Choroid plexus epithelial cell (primary cell): Measurements from ENCODE around the gene SLC22A4.
A peak's percentile ranks its signal among the peaks of the same experiment; 100 is the strongest.

ENCODE experiments used
- DNase-seq: peaks from one replicate; pipeline ENCODE4 v3.0.0-alpha.2; 2010; ENCODE audit warnings: low read depth
- H3K4me3 ChIP-seq: 2 replicates; pipeline ENCODE4 v1.5.1; 2011; ENCODE audit warnings: low read depth, mild to moderate bottlenecking, control low read depth, low read length, moderate library complexity
- TF ChIP-seq, protein P1 (sequence below): conservative IDR thresholded peaks from 2 replicates; pipeline ENCODE4 v1.5.1; 2011; ENCODE audit warnings: low read depth, mild to moderate bottlenecking, control low read depth, inconsistent platforms, low read length, moderate library complexity

Gene SLC22A4

DNA sequence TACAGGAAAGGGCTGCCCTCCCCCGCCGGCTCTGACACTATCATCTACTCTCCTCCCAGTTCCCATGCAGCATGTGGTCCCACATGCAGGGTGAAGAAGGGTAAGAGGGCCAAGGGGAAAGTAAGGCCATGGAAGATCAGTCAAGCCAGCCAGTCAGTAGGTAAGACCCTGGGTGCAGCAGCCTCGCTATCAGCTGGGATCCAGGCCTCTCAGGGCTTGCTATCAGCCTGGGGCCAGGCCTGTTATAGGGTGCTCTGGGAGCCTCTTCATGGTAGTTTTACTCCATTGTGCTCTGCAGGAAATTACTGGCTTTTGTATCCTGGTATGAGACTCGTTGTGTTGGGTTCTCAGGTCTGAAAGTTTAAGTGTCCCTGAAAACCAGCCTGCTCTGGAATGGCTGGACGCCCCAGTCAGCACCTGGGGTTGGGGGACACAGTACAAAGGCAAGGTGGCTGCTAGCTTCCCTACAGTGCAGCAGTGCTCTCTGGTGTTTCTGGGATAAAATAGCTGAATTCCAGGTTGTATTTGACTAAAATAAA, 21.4 kb downstream of the SLC22A4 start:
- H3K4me3 ChIP-seq, result no peak overlapping the region
- DNase-seq, result no peak
- TF ChIP-seq, protein P1, sequence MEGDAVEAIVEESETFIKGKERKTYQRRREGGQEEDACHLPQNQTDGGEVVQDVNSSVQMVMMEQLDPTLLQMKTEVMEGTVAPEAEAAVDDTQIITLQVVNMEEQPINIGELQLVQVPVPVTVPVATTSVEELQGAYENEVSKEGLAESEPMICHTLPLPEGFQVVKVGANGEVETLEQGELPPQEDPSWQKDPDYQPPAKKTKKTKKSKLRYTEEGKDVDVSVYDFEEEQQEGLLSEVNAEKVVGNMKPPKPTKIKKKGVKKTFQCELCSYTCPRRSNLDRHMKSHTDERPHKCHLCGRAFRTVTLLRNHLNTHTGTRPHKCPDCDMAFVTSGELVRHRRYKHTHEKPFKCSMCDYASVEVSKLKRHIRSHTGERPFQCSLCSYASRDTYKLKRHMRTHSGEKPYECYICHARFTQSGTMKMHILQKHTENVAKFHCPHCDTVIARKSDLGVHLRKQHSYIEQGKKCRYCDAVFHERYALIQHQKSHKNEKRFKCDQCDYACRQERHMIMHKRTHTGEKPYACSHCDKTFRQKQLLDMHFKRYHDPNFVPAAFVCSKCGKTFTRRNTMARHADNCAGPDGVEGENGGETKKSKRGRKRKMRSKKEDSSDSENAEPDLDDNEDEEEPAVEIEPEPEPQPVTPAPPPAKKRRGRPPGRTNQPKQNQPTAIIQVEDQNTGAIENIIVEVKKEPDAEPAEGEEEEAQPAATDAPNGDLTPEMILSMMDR, result peak; percentile 10

DNA sequence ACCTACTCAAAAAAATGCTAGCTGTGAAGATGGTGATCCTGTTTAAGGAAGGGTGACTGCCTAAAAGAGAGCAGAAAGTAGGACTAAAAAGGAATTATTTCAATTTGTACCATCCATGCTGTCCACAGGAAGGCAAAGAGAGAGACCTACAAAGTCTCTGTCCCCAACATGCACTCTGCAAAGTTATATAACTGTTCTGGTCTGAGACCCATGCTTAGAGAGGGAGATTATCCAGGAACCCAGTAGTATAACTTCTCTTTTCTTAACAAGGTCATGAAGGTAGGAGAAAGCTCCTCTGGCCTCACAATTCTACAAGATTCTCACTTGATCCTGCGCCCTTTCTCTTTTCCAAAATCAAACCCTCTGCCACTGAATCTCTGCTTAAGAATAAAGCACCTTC, 25.8 kb downstream of the SLC22A4 start:
- TF ChIP-seq, protein P1, result no peak
- no peak for DNase-seq
- no peak overlapping the region for H3K4me3 ChIP-seq

DNA sequence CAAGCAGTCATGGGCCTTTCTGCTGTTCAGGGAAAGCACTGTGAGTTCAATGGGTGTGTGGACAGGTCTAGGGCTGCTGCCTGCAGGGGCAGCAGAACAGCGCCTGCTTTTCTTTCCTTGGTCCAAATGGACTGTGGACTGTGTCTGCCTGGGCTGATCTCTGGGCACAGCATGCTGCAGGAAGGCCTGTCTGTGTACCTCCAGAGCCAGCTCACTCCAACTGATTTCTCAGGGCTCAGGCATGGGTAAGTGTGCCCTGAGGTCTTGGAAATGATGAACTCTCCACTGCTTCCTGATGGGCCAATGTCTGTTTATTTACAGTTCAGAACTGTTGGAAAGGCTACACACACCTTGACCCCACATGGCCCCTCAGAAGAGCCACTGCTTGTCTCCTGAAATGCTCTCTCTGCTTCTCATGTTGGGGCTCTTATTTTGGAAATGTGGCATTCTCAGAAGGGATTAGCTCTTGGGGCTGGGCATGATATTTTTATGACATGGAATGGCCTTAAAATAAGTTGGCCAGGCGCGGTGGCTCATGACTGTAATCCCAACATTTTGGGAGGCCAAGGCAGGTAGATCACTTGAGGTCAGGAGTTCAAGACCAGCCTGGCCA, 27.0 kb downstream of the SLC22A4 start:
- no peak overlapping the region for H3K4me3 ChIP-seq
- no peak for DNase-seq
- TF ChIP-seq, protein P1, result no peak

DNA sequence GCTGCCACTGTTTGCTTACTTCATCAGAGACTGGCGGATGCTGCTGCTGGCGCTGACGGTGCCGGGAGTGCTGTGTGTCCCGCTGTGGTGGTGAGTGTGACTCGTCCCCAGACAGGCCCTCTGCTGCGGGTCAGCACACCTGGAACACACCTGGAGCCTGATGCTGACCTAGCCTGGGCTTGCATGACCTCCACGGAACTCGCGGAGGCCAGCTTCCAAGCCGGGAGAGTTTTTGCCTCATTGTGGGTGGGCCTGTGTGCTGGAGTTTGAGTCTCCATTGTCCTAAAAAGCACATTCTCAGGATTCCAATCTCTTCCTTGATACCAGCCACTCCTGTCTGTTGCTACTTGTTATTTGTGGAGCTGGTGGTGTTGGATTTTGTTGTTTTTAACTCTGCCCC, 28.1 kb downstream of the SLC22A4 start:
- no peak for DNase-seq
- TF ChIP-seq, protein P1, result no peak
- H3K4me3 ChIP-seq, result no peak overlapping the region

DNA sequence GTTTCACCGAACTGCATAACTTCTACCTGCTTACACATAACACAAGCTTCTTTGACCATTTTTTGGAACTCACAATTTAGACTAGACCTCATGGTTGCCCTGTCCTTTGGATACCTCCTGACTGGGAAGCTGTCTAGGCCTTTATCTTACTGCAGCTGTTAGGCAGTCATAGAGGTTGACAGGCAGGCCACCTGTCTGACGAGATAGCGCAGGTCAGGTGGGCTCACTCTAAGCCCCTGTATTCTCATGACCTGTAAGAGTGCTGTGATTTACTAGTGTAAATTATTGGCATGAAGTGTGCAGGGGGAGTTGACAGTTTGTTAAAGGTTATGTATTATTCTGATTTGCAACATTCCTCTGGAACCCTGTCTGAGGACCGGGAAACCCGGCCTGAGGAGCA, 29.0 kb downstream of the SLC22A4 start:
- no peak overlapping the region for H3K4me3 ChIP-seq
- TF ChIP-seq, protein P1, result no peak
- DNase-seq, result no peak

DNA sequence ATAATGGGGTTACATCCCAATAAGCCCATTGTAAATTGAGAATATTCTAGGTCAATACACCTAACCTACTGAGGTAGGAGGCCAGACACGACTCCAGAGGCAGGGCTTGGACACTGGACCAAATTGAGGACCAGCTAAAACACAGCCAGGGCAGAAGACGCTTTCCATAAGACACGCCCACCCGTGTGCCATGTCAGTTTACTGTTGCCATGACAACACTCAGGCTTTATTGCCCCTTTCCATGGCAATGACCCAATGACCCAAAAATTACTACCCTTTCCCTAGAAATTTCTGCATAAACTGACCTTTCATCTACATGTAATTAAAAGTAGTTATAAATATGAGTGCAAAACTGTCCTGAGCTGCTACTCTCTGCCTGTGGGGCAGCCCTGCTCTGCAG, 31.5 kb downstream of the SLC22A4 start:
- no peak for DNase-seq
- TF ChIP-seq, protein P1, result no peak

More for the DNA sequence above, 31.5 kb downstream of the SLC22A4 start:
- no peak overlapping the region for H3K4me3 ChIP-seq
